HCT116 (cell line): Measurements from ENCODE around the gene SLC4A2. TPM values are rescaled to one million over a fixed set of nuclear protein-coding genes. Genes with fewer than 3 reads are reported as not detected.

Experiments used
- ATAC-seq: fragments of 200-7000 bp; cut with Tn5 transposase; 2 replicates; pipeline ENCODE4 v1.9.1; 2020; ENCODE audit warnings: mild to moderate bottlenecking, moderate library complexity
- BruUV-seq: library from RNA; stranded (reverse); fragments of 400-500 nt; replicated peaks from 2 replicates; lab custom pipeline; 2021; lab: Mats Ljungman, UMichigan
- CTCF ChIA-PET: fragments of 300-600 bp; sonication (Branson Sonifier 250); formaldehyde crosslinking; loops from one replicate; lab custom pipeline; 2021; ENCODE audit warnings: antibody characterized with exemption; lab: Charles Lee
- POLR2A ChIA-PET: fragments of 300-600, 350-600 bp; sonication (Branson Sonifier 250); formaldehyde crosslinking; loops from one replicate; lab custom pipeline; 2021; ENCODE audit warnings: antibody characterized with exemption; lab: Charles Lee
- RAD21 ChIA-PET, 2 experiments: fragments of 300-600 bp; sonication (Branson Sonifier 250); formaldehyde crosslinking; loops; one replicate each; lab custom pipeline; 2023; ENCODE audit warnings: low total read pairs in 2 of 2; ENCODE audit not compliant: uncharacterized antibody in 2 of 2, unreplicated experiment in 2 of 2, low non-redundant PET in 1 of 2; lab: Charles Lee
- DNase-seq: peaks from one replicate; pipeline ENCODE4 v3.0.0-alpha.2; 2010; ENCODE audit warnings: low read depth, low spot score
- H2AFZ ChIP-seq: fragments of 200-600 bp; shearing (Covaris generic), sonication (generic); 2 replicates; pipeline ENCODE4 v1.6.1; 2017; ENCODE audit warnings: low read depth, mixed run types, mixed read lengths, antibody characterized with exemption, low read length; ENCODE audit not compliant: poor library complexity, severe bottlenecking
- H3K27ac ChIP-seq: 2 replicates; pipeline ENCODE4 v1.5.1; 2012; ENCODE audit warnings: low read depth, low read length
- H3K27me3 ChIP-seq: fragments of 200-600 bp; sonication (generic); 2 replicates; pipeline ENCODE4 v1.6.1; 2016; ENCODE audit warnings: mixed run types, low read length, mixed read lengths; ENCODE audit not compliant: insufficient read depth
- H3K36me3 ChIP-seq, 2 experiments: fragments of 200-500 bp in 1 of 2; fragments of 200-600 bp in 1 of 2; sonication (Bioruptor generic) in 1 of 2; sonication (generic) in 1 of 2; 2 replicates each; pipeline versions ENCODE4 v1.5.1 to v1.6.1; 2014 to 2016; ENCODE audit warnings: low read length in 2 of 2, inconsistent platforms in 1 of 2, mixed read lengths in 1 of 2, mixed run types in 1 of 2; ENCODE audit not compliant: insufficient read depth in 2 of 2, control insufficient read depth in 1 of 2
- H3K4me1 ChIP-seq, 2 experiments: fragments of 200-600 bp in 1 of 2; sonication (generic) in 1 of 2; 2 replicates each; pipeline versions ENCODE4 v1.5.1 to v1.6.1; 2012 to 2017; ENCODE audit warnings: low read length in 2 of 2, inconsistent platforms in 1 of 2, mild to moderate bottlenecking in 1 of 2, mixed read lengths in 1 of 2, mixed run types in 1 of 2, moderate library complexity in 1 of 2; ENCODE audit not compliant: insufficient read depth in 2 of 2, control insufficient read depth in 1 of 2
- H3K4me2 ChIP-seq: fragments of 200-600 bp; sonication (generic); 2 replicates; pipeline ENCODE4 v1.6.1; 2017; ENCODE audit warnings: mixed run types, low read length, mixed read lengths
- H3K4me3 ChIP-seq, 2 experiments: fragments of 200-600 bp in 1 of 2; sonication (generic) in 1 of 2; replicated peaks in 1 of 2; 2 replicates each; pipeline ENCODE4 v1.5.1; 2011 to 2016; ENCODE audit warnings: low read length in 2 of 2, control low read depth in 1 of 2, low read depth in 1 of 2, mild to moderate bottlenecking in 1 of 2, mixed read lengths in 1 of 2, mixed run types in 1 of 2
- H3K79me2 ChIP-seq: fragments of 200-600 bp; sonication (generic); 2 replicates; pipeline ENCODE4 v1.6.1; 2017; ENCODE audit warnings: mild to moderate bottlenecking, mixed run types, low read length, moderate library complexity, mixed read lengths; ENCODE audit not compliant: insufficient read depth
- H3K9ac ChIP-seq: fragments of 200-600 bp; sonication (generic); 2 replicates; pipeline ENCODE4 v1.6.1; 2016; ENCODE audit warnings: low read length, mixed read lengths
- H3K9me2 ChIP-seq: fragments of 200-600 bp; sonication (generic), shearing (Covaris generic); 2 replicates; pipeline ENCODE4 v1.6.1; 2017; ENCODE audit warnings: mixed run types, mild to moderate bottlenecking, moderate library complexity; ENCODE audit not compliant: insufficient read depth
- H3K9me3 ChIP-seq, 2 experiments: fragments of 200-500 bp in 1 of 2; fragments of 200-600 bp in 1 of 2; sonication (Bioruptor generic) in 1 of 2; sonication (generic) in 1 of 2; 2 replicates each; pipeline ENCODE4 v1.6.1; 2014 to 2017; ENCODE audit warnings: low read length in 2 of 2, mixed read lengths in 2 of 2, inconsistent platforms in 1 of 2, low read depth in 1 of 2, mild to moderate bottlenecking in 1 of 2, mixed run types in 1 of 2, moderate library complexity in 1 of 2; ENCODE audit not compliant: control insufficient read depth in 1 of 2, insufficient read depth in 1 of 2
- H4K20me1 ChIP-seq: fragments of 200-600 bp; sonication (generic), shearing (Covaris generic); 2 replicates; pipeline ENCODE4 v1.6.1; 2017; ENCODE audit warnings: mixed run types, mild to moderate bottlenecking, moderate library complexity; ENCODE audit not compliant: insufficient read depth
- CEBPB ChIP-seq: IDR thresholded peaks from 2 replicates; pipeline ENCODE4 v1.6.1; 2012; ENCODE audit warnings: low read depth
- ELF1 ChIP-seq: IDR thresholded peaks from 2 replicates; pipeline ENCODE4 v1.6.1; 2012; ENCODE audit warnings: low read depth, borderline replicate concordance
- EZH2 ChIP-seq: fragments of 200-600 bp; sonication (generic); IDR thresholded peaks from 2 replicates; pipeline ENCODE4 v1.6.1; 2017; ENCODE audit warnings: antibody characterized with exemption, mixed run types
- EZH2phosphoT487 ChIP-seq: fragments of 200-600 bp; IDR thresholded peaks from 2 replicates; pipeline ENCODE4 v1.6.1; 2018; ENCODE audit warnings: antibody characterized with exemption, borderline replicate concordance
- FOSL1 ChIP-seq: IDR thresholded peaks from 2 replicates; pipeline ENCODE4 v1.6.1; 2012; ENCODE audit warnings: low read depth
- JUND ChIP-seq: IDR thresholded peaks from 2 replicates; pipeline ENCODE4 v1.6.1; 2012
- POLR2A ChIP-seq: IDR thresholded peaks from 2 replicates; pipeline ENCODE4 v1.7.0; 2011; ENCODE audit warnings: borderline replicate concordance; ENCODE audit not compliant: insufficient read depth, insufficient read length; ENCODE audit errors: extremely low read depth
- POLR2AphosphoS5 ChIP-seq: IDR thresholded peaks from 2 replicates; pipeline ENCODE4 v1.6.1; 2011; ENCODE audit warnings: mild to moderate bottlenecking, low read depth, low read length, moderate library complexity
- RAD21 ChIP-seq: IDR thresholded peaks from 2 replicates; pipeline ENCODE4 v1.6.1; 2012; ENCODE audit warnings: low read depth, mild to moderate bottlenecking
- SIN3A ChIP-seq: IDR thresholded peaks from 2 replicates; pipeline ENCODE4 v1.6.1; 2012; ENCODE audit warnings: low read depth
- SP1 ChIP-seq: IDR thresholded peaks from 2 replicates; pipeline ENCODE4 v1.6.1; 2012; ENCODE audit warnings: low read depth
- SRF ChIP-seq: IDR thresholded peaks from 2 replicates; pipeline ENCODE4 v1.6.1; 2012; ENCODE audit warnings: low read depth
- TCF7L2 ChIP-seq: IDR thresholded peaks from 2 replicates; pipeline ENCODE4 v1.7.0; 2011; ENCODE audit warnings: borderline replicate concordance, inconsistent platforms; ENCODE audit not compliant: insufficient read depth, insufficient read length; ENCODE audit errors: extremely low read depth
- YY1 ChIP-seq: IDR thresholded peaks from 2 replicates; pipeline ENCODE4 v1.6.1; 2011; ENCODE audit warnings: low read length, low read depth, moderate library complexity, mild to moderate bottlenecking; ENCODE audit not compliant: insufficient replicate concordance; ENCODE audit errors: extremely low read depth
- ZNF274 ChIP-seq: fragments of 200-500 bp; sonication (Bioruptor generic); IDR thresholded peaks from 2 replicates; pipeline ENCODE4 v1.6.1; 2014; ENCODE audit warnings: mild to moderate bottlenecking, low read depth, low read length, inconsistent platforms
- intact Hi-C: fragments of 100-400 bp; cut with micrococcal nuclease; formaldehyde crosslinking; loops from 2 replicates; pipeline ENCODE4 v1.10.0; 2022
- total RNA-seq: library from RNA; stranded (reverse); gene quantifications from one replicate; pipeline ENCODE4 v1.2.1, GENCODE V29; 2021; ENCODE audit not compliant: unreplicated experiment
- TF ChIP-seq, protein P1 (sequence below): IDR thresholded peaks from 2 replicates; pipeline ENCODE4 v1.6.1; 2012
- TF ChIP-seq, protein P2 (sequence below): IDR thresholded peaks from 2 replicates; pipeline ENCODE4 v1.6.1; 2012; ENCODE audit warnings: low read depth
- TF ChIP-seq, protein P3 (sequence below), 3 experiments: fragments of 200-600 bp in 1 of 3; sonication (generic) in 1 of 3; IDR thresholded peaks in 2 of 3; conservative IDR thresholded peaks in 1 of 3; 2 replicates each; pipeline ENCODE4 v1.5.1; 2012 to 2017; ENCODE audit warnings: low read depth in 2 of 3, low read length in 2 of 3, antibody characterized with exemption in 1 of 3, borderline replicate concordance in 1 of 3, control low read depth in 1 of 3, mild to moderate bottlenecking in 1 of 3, mixed read lengths in 1 of 3, mixed run types in 1 of 3, moderate library complexity in 1 of 3; ENCODE audit not compliant: insufficient read depth in 1 of 3
- TF ChIP-seq, protein P4 (sequence below): IDR thresholded peaks from 2 replicates; pipeline ENCODE4 v1.6.1; 2012

Gene SLC4A2
- total RNA-seq, 1 experiment from 2014 or later = 240 TPM

DNA sequence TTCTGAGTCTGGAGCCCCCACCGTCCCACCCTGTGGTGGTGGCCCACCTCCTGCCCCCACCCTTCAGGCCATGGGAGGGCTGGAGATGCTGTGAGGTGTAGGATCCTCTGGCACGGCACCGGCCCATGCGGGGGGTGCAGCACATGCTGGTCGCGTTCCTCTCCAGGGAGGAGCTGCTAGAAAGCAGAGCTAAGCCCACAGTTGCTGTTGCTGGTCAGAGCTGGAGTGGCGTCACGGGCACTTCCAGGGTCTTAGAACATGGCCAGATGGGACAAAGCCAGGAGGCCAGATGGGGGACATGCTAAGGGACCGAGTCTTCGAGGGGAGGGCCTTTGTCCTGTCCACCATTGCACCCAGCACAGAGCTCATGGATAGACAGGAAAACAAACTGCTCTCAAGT, 48.5 kb downstream of the SLC4A2 start:
- POLR2A ChIA-PET = interaction anchor here (1.1 kb wide), 1 partner anchor 98 kb away, joined by 3 read pairs; no protein-coding TSS in a partner anchor
- H3K36me3 ChIP-seq = peaks cover 0 to 2% of the 10 kb centered on the region in 2 experiments; a peak in 1 of 4 replicates
- no peak overlapping the region for H3K9ac ChIP-seq
- H3K4me2 ChIP-seq = no peak overlapping the region
- no peaks in the 10 kb centered on the region; the same call in 1 of the 2 replicates for H4K20me1 ChIP-seq
- TF ChIP-seq EZH2phosphoT487 = no peak
- TF ChIP-seq, protein P1, sequence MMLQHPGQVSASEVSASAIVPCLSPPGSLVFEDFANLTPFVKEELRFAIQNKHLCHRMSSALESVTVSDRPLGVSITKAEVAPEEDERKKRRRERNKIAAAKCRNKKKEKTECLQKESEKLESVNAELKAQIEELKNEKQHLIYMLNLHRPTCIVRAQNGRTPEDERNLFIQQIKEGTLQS = no peak
- no peak for TF ChIP-seq SP1
- TF ChIP-seq TCF7L2 = no peak
- no peak for TF ChIP-seq SIN3A
- TF ChIP-seq CEBPB = no peak
- TF ChIP-seq ZNF274 = no peak
- TF ChIP-seq FOSL1 = no peak
- TF ChIP-seq POLR2AphosphoS5 = no peak
- TF ChIP-seq, protein P2, sequence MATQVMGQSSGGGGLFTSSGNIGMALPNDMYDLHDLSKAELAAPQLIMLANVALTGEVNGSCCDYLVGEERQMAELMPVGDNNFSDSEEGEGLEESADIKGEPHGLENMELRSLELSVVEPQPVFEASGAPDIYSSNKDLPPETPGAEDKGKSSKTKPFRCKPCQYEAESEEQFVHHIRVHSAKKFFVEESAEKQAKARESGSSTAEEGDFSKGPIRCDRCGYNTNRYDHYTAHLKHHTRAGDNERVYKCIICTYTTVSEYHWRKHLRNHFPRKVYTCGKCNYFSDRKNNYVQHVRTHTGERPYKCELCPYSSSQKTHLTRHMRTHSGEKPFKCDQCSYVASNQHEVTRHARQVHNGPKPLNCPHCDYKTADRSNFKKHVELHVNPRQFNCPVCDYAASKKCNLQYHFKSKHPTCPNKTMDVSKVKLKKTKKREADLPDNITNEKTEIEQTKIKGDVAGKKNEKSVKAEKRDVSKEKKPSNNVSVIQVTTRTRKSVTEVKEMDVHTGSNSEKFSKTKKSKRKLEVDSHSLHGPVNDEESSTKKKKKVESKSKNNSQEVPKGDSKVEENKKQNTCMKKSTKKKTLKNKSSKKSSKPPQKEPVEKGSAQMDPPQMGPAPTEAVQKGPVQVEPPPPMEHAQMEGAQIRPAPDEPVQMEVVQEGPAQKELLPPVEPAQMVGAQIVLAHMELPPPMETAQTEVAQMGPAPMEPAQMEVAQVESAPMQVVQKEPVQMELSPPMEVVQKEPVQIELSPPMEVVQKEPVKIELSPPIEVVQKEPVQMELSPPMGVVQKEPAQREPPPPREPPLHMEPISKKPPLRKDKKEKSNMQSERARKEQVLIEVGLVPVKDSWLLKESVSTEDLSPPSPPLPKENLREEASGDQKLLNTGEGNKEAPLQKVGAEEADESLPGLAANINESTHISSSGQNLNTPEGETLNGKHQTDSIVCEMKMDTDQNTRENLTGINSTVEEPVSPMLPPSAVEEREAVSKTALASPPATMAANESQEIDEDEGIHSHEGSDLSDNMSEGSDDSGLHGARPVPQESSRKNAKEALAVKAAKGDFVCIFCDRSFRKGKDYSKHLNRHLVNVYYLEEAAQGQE = no peak
- TF ChIP-seq, protein P3, sequence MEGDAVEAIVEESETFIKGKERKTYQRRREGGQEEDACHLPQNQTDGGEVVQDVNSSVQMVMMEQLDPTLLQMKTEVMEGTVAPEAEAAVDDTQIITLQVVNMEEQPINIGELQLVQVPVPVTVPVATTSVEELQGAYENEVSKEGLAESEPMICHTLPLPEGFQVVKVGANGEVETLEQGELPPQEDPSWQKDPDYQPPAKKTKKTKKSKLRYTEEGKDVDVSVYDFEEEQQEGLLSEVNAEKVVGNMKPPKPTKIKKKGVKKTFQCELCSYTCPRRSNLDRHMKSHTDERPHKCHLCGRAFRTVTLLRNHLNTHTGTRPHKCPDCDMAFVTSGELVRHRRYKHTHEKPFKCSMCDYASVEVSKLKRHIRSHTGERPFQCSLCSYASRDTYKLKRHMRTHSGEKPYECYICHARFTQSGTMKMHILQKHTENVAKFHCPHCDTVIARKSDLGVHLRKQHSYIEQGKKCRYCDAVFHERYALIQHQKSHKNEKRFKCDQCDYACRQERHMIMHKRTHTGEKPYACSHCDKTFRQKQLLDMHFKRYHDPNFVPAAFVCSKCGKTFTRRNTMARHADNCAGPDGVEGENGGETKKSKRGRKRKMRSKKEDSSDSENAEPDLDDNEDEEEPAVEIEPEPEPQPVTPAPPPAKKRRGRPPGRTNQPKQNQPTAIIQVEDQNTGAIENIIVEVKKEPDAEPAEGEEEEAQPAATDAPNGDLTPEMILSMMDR (IDR thresholded peaks at IDR 0.05 in 2 of 3, conservative IDR thresholded peaks at IDR 0.05 in 1 of 3; ENCODE audit: borderline replicate concordance in 1 of 3, insufficient read depth in 1 of 3, low read depth in 2 of 3, low read length in 2 of 3) = no peak
- no peak for TF ChIP-seq JUND
- no peak for TF ChIP-seq EZH2
- TF ChIP-seq YY1 = no peak
- TF ChIP-seq, protein P4, sequence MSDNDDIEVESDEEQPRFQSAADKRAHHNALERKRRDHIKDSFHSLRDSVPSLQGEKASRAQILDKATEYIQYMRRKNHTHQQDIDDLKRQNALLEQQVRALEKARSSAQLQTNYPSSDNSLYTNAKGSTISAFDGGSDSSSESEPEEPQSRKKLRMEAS = no peak
- no peak for TF ChIP-seq ELF1
- TF ChIP-seq RAD21 = no peak
- no peak for TF ChIP-seq SRF
- TF ChIP-seq POLR2A = no peak
- H3K27me3 ChIP-seq = no peaks in the 10 kb centered on the region
- DNase-seq = no peak
- CTCF ChIA-PET = interaction anchor here (1.5 kb wide), 1 partner anchor 46 kb away, joined by 8 read pairs; no protein-coding TSS in a partner anchor
- peaks cover 15 to 47% of the 10 kb centered on the region in 2 experiments for H3K4me1 ChIP-seq
- no peaks in the 10 kb centered on the region for H3K9me3 ChIP-seq
- ATAC-seq = no peak
- H3K9me2 ChIP-seq = no peaks in the 10 kb centered on the region
- intact Hi-C loops = no loop called here
- H3K27ac ChIP-seq = no peak overlapping the region
- BruUV-seq = no TSS peak
- no peak overlapping the region for H3K4me3 ChIP-seq
- peaks cover 81% of the 10 kb centered on the region for H3K79me2 ChIP-seq
- H2AFZ ChIP-seq = no peak overlapping the region
- RAD21 ChIA-PET = no interaction called here
